Neuronal stem cell (in vitro differentiated cells): Measurements from ENCODE around the gene GRID1.

Experiments
- DNase-seq: peaks from one replicate; pipeline ENCODE4 v3.0.0-alpha.2; 2013; ENCODE audit warnings: low spot score
- H2AFZ ChIP-seq: one replicate; pipeline ENCODE4 v1.6.1; 2013; ENCODE audit warnings: mild to moderate bottlenecking, low read length, inconsistent platforms
- H2AK5ac ChIP-seq: 2 replicates; pipeline ENCODE4 v1.6.1; 2013; ENCODE audit warnings: low read depth, mild to moderate bottlenecking, inconsistent platforms, low read length, moderate library complexity, mixed read lengths
- H2BK120ac ChIP-seq: 2 replicates; pipeline ENCODE4 v1.6.1; 2013; ENCODE audit warnings: low read depth, mild to moderate bottlenecking, inconsistent platforms, low read length, moderate library complexity, mixed read lengths
- H2BK12ac ChIP-seq: one replicate; pipeline ENCODE4 v1.6.1; 2013; ENCODE audit warnings: low read length, inconsistent platforms
- H2BK15ac ChIP-seq: 2 replicates; pipeline ENCODE4 v1.6.1; 2013; ENCODE audit warnings: mild to moderate bottlenecking, low read length, inconsistent platforms, mixed read lengths
- H2BK5ac ChIP-seq: one replicate; pipeline ENCODE4 v1.6.1; 2013; ENCODE audit warnings: inconsistent platforms, mild to moderate bottlenecking, low read length, moderate library complexity
- H3K14ac ChIP-seq: one replicate; pipeline ENCODE4 v1.6.1; 2013; ENCODE audit warnings: low read length, inconsistent platforms
- H3K18ac ChIP-seq: 2 replicates; pipeline ENCODE4 v1.6.1; 2013; ENCODE audit warnings: low read length, inconsistent platforms
- H3K23ac ChIP-seq: 2 replicates; pipeline ENCODE4 v1.6.1; 2013; ENCODE audit warnings: low read depth, mild to moderate bottlenecking, mixed read lengths, low read length, inconsistent platforms; ENCODE audit not compliant: poor library complexity
- H3K27ac ChIP-seq: replicated peaks from 3 replicates; pipeline ENCODE4 v1.5.1; 2013; ENCODE audit warnings: low read length, inconsistent platforms
- H3K27me3 ChIP-seq, 3 experiments: 2 replicates each; pipeline ENCODE4 v1.6.1; 2013; ENCODE audit warnings: low read length in 3 of 3, mild to moderate bottlenecking in 2 of 3, inconsistent platforms in 1 of 3, low read depth in 1 of 3, mixed read lengths in 1 of 3, moderate library complexity in 1 of 3; ENCODE audit not compliant: control insufficient read depth in 3 of 3, insufficient read depth in 3 of 3
- H3K36me3 ChIP-seq, 2 donors: replicated peaks in 1 of 2; 2 replicates each; pipeline ENCODE4 v1.6.1; 2013; ENCODE audit warnings: low read length in 2 of 2; ENCODE audit not compliant: control insufficient read depth in 2 of 2, insufficient read depth in 2 of 2
- H3K4ac ChIP-seq: 2 replicates; pipeline ENCODE4 v1.6.1; 2013; ENCODE audit warnings: inconsistent platforms, mild to moderate bottlenecking, low read length, moderate library complexity
- H3K4me1 ChIP-seq, 2 donors: 1 replicate in 1 of 2; 2 replicates in 1 of 2; pipeline ENCODE4 v1.6.1; 2013; ENCODE audit warnings: low read length in 2 of 2, low read depth in 1 of 2; ENCODE audit not compliant: control insufficient read depth in 2 of 2, insufficient read depth in 1 of 2
- H3K4me2 ChIP-seq: one replicate; pipeline ENCODE4 v1.6.1; 2013; ENCODE audit warnings: mild to moderate bottlenecking, low read length, inconsistent platforms; ENCODE audit not compliant: insufficient read depth, poor library complexity, severe bottlenecking
- H3K4me3 ChIP-seq, 2 donors: 2 replicates each; pipeline ENCODE4 v1.5.1; 2013; ENCODE audit warnings: low read length in 2 of 2, mild to moderate bottlenecking in 2 of 2, inconsistent platforms in 1 of 2, moderate library complexity in 1 of 2
- H3K79me1 ChIP-seq: one replicate; pipeline ENCODE4 v1.6.1; 2013; ENCODE audit warnings: low read depth, mild to moderate bottlenecking, inconsistent platforms, low read length, moderate library complexity
- H3K9ac ChIP-seq: one replicate; pipeline ENCODE4 v1.6.1; 2013; ENCODE audit warnings: mild to moderate bottlenecking, low read depth, low read length, inconsistent platforms; ENCODE audit not compliant: poor library complexity
- H3K9me3 ChIP-seq, 2 donors: replicated peaks in 1 of 2; 2 replicates each; pipeline versions ENCODE3 to v1.6.1; 2013; ENCODE audit warnings: low read length in 2 of 2, mild to moderate bottlenecking in 2 of 2, inconsistent platforms in 1 of 2, low read depth in 1 of 2, mixed read lengths in 1 of 2, moderate library complexity in 1 of 2; ENCODE audit not compliant: control insufficient read depth in 2 of 2, insufficient read depth in 1 of 2
- H4K8ac ChIP-seq: one replicate; pipeline ENCODE4 v1.6.1; 2013; ENCODE audit warnings: low read depth, mild to moderate bottlenecking, inconsistent platforms, low read length, moderate library complexity
- H4K91ac ChIP-seq: one replicate; pipeline ENCODE4 v1.6.1; 2013; ENCODE audit warnings: low read length, low read depth, mild to moderate bottlenecking, inconsistent platforms; ENCODE audit not compliant: poor library complexity
- WGBS, 2 donors: extraction: QIAGEN DNeasy Blood & Tissue Kit; methylation state at CpG; one replicate each; pipeline ENCODE4 v1.1.7; 2013; ENCODE audit warnings: missing lambda C conversion rate in 2 of 2, mixed read lengths in 1 of 2; ENCODE audit not compliant: insufficient read length in 2 of 2, insufficient replicate concordance in 1 of 2; ENCODE audit errors: extremely low coverage in 2 of 2; 5-methylcytosine and 5-hydroxymethylcytosine counted together

Gene GRID1

GRCh38 chr10:86017841-86018734 is 348.5 kb downstream of the GRID1 start:
- no peak overlapping the region for H2AK5ac ChIP-seq
- peaks cover 0 to 3% of the 10 kb centered on the region in 2 donors for H3K4me1 ChIP-seq
- no peak overlapping the region for H3K4me3 ChIP-seq
- peak overlapping the region; percentile 67 for H3K18ac ChIP-seq
- no peak for DNase-seq
- WGBS, 2 donors, result no CpG with 5 or more reads among the region's 13 CpGs
- no peak overlapping the region for H3K14ac ChIP-seq
- H3K27ac ChIP-seq, result no peak overlapping the region
- no peak overlapping the region for H2AFZ ChIP-seq
- H3K4me2 ChIP-seq, result no peak overlapping the region
- no peaks in the 10 kb centered on the region for H3K79me1 ChIP-seq
- H2BK5ac ChIP-seq, result no peak overlapping the region
- H3K9ac ChIP-seq, result no peak overlapping the region
- H2BK15ac ChIP-seq, result no peak overlapping the region
- no peaks in the 10 kb centered on the region for H3K9me3 ChIP-seq
- H2BK12ac ChIP-seq, result no peak overlapping the region
- no peak overlapping the region for H3K4ac ChIP-seq
- no peak overlapping the region for H4K8ac ChIP-seq
- H3K27me3 ChIP-seq, result no peaks in the 10 kb centered on the region
- no peak overlapping the region for H2BK120ac ChIP-seq
- H3K23ac ChIP-seq, result no peak overlapping the region
- no peaks in the 10 kb centered on the region for H3K36me3 ChIP-seq
- H4K91ac ChIP-seq, result no peak overlapping the region

GRCh38 chr10:86013568-86013967 is 353.0 kb downstream of the GRID1 start:
- H3K36me3 ChIP-seq, result no peaks in the 10 kb centered on the region
- no peak overlapping the region for H3K27ac ChIP-seq
- no peak overlapping the region for H2BK5ac ChIP-seq
- no peak for DNase-seq
- no peak overlapping the region for H2BK15ac ChIP-seq
- no peaks in the 10 kb centered on the region for H3K9me3 ChIP-seq
- H3K14ac ChIP-seq, result no peak overlapping the region
- no CpG with 5 or more reads among the region's 2 CpGs for WGBS, 2 donors
- no peaks in the 10 kb centered on the region for H3K79me1 ChIP-seq
- no peak overlapping the region for H4K8ac ChIP-seq
- H2BK120ac ChIP-seq, result no peak overlapping the region
- no peaks in the 10 kb centered on the region for H3K27me3 ChIP-seq
- peaks cover 0 to 3% of the 10 kb centered on the region in 2 donors for H3K4me1 ChIP-seq
- no peak overlapping the region for H2AK5ac ChIP-seq
- no peak overlapping the region for H3K4me3 ChIP-seq
- no peak overlapping the region for H4K91ac ChIP-seq
- no peak overlapping the region for H2BK12ac ChIP-seq
- no peak overlapping the region for H3K4me2 ChIP-seq
- H3K23ac ChIP-seq, result no peak overlapping the region
- no peak overlapping the region for H3K18ac ChIP-seq
- no peak overlapping the region for H2AFZ ChIP-seq
- no peak overlapping the region for H3K4ac ChIP-seq
- H3K9ac ChIP-seq, result no peak overlapping the region

- Histone ChIP-seq H2BK15ac (no peak overlapping the region), H3K27me3 (no peaks in the 10 kb centered on the region), H3K14ac (no peak overlapping the region), H3K9ac (no peak overlapping the region), H3K79me1 (no peaks in the 10 kb centered on the region), H3K27ac (no peak overlapping the region), H2AFZ (no peak overlapping the region), H2BK12ac (no peak overlapping the region), H2BK5ac (no peak overlapping the region), H4K91ac (no peak overlapping the region), H3K9me3 (no peaks in the 10 kb centered on the region), H3K4ac (no peak overlapping the region), H2BK120ac (no peak overlapping the region), H3K4me3 (no peak overlapping the region), H3K36me3 (no peaks in the 10 kb centered on the region), H3K23ac (no peak overlapping the region), H4K8ac (no peak overlapping the region), H2AK5ac (no peak overlapping the region), H3K4me1 (no peaks in the 10 kb centered on the region), H3K4me2 (no peak overlapping the region), H3K18ac (peak overlapping the region; percentile 19)
- DNase-seq, result no peak
- no CpG with 5 or more reads among the region's 6 CpGs for WGBS, 2 donors
These were observed 359.4 kb downstream of the GRID1 start for GRCh38 chr10:86007171-86007570.

GRCh38 chr10:86004337-86004736 is 362.3 kb downstream of the GRID1 start:
- Histone ChIP-seq H3K79me1 (no peaks in the 10 kb centered on the region), H3K14ac (no peak overlapping the region), H3K36me3 (no peaks in the 10 kb centered on the region), H3K18ac (no peak overlapping the region), H3K9me3 (no peaks in the 10 kb centered on the region), H2AK5ac (no peak overlapping the region), H2BK120ac (no peak overlapping the region), H2BK12ac (no peak overlapping the region), H3K4me2 (no peak overlapping the region), H2BK15ac (no peak overlapping the region), H3K4ac (no peak overlapping the region), H2AFZ (no peak overlapping the region), H3K27ac (no peak overlapping the region), H3K4me1 (no peaks in the 10 kb centered on the region), H4K91ac (no peak overlapping the region), H3K23ac (no peak overlapping the region), H3K27me3 (no peaks in the 10 kb centered on the region), H2BK5ac (no peak overlapping the region), H3K4me3 (no peak overlapping the region), H3K9ac (no peak overlapping the region), H4K8ac (no peak overlapping the region)
- WGBS, 2 donors, result no CpG with 5 or more reads among the region's 1 CpG
- DNase-seq, result no peak
